GM06990 (cell line): ENCODE results near the gene KRTAP12-1.

Source experiments
- DNase-seq: peaks from one replicate; pipeline ENCODE4 v3.0.0-alpha.2; 2011; ENCODE audit not compliant: insufficient read length; ENCODE audit errors: extremely low read depth
- H3K27me3 ChIP-seq: replicated peaks from 2 replicates; pipeline ENCODE4 v1.6.0; 2011; ENCODE audit warnings: low read length; ENCODE audit not compliant: control insufficient read depth, insufficient read depth
- H3K36me3 ChIP-seq: 2 replicates; pipeline ENCODE4 v1.5.1; 2011; ENCODE audit warnings: low read length; ENCODE audit not compliant: control insufficient read depth, insufficient read depth
- H3K4me3 ChIP-seq: replicated peaks from 2 replicates; pipeline ENCODE4 v1.5.1; 2011; ENCODE audit warnings: low read depth, mild to moderate bottlenecking, control low read depth, low read length
- CTCF ChIP-seq: IDR thresholded peaks from 2 replicates; pipeline ENCODE4 v1.5.1; 2011; ENCODE audit warnings: low read length, control low read depth, mild to moderate bottlenecking, inconsistent platforms; ENCODE audit not compliant: insufficient read depth, poor library complexity, severe bottlenecking

The KRTAP12-1 gene

GRCh38 chr21:44727757-44728156 lies 45.8 kb upstream of the KRTAP12-1 start:
- Histone ChIP-seq H3K36me3 (no peaks in the 10 kb centered on the region), H3K27me3 (no peaks in the 10 kb centered on the region; the same call in 1 of the 2 replicates), H3K4me3 (no peak overlapping the region)
- TF ChIP-seq CTCF = no peak
- DNase-seq = no peak

DNA sequence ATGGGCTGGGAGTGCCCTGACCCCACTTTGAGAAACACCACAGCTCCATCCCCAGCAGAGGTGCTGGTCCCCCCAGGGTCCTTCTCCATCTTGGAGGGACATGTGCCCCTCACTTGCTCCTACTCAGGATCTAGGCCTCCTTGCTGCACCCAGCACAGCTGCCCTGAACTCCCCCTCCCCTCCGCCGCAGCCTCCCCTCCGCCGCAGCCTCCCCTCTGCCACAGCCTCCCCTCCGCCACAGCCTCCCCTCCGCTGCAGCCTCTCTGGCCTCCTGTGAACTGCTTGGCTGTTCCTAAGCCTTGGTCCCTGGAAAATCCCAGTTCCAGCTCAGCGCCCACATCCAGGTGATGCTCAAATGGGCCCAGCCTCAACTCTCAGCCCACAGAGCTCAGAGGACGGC lies 45.4 kb upstream of the KRTAP12-1 start:
- no peak for TF ChIP-seq CTCF
- no peaks in the 10 kb centered on the region for H3K36me3 ChIP-seq
- no peak overlapping the region for H3K4me3 ChIP-seq
- H3K27me3 ChIP-seq = no peaks in the 10 kb centered on the region; the same call in 1 of the 2 replicates
- DNase-seq = no peak

GRCh38 chr21:44726826-44727225 lies 44.9 kb upstream of the KRTAP12-1 start:
- no peak overlapping the region for H3K4me3 ChIP-seq
- no peak for TF ChIP-seq CTCF
- H3K36me3 ChIP-seq = no peaks in the 10 kb centered on the region
- no peak for DNase-seq
- no peaks in the 10 kb centered on the region; the same call in 1 of the 2 replicates for H3K27me3 ChIP-seq

GRCh38 chr21:44724926-44725325 lies 43.0 kb upstream of the KRTAP12-1 start:
- TF ChIP-seq CTCF = no peak
- no peaks in the 10 kb centered on the region; the same call in 1 of the 2 replicates for H3K27me3 ChIP-seq
- DNase-seq = no peak

GRCh38 chr21:44724196-44724595 lies 42.2 kb upstream of the KRTAP12-1 start:
- Histone ChIP-seq H3K27me3 (no peaks in the 10 kb centered on the region; the same call in 1 of the 2 replicates), H3K36me3 (no peaks in the 10 kb centered on the region), H3K4me3 (no peak overlapping the region)
- no peak for TF ChIP-seq CTCF
- DNase-seq = no peak

More at GRCh38 chr21:44724926-44725325, 43.0 kb upstream of the KRTAP12-1 start:
- Histone ChIP-seq H3K4me3 (no peak overlapping the region), H3K36me3 (no peaks in the 10 kb centered on the region)
